Activated CD4-positive, alpha-beta T cell treated with anti-CD3 and anti-CD28 coated beads for 36 hours (primary cell): ENCODE data around the gene KIF7. TPM values are rescaled to one million over a fixed set of nuclear protein-coding genes. Genes with fewer than 3 reads are reported as not detected.

Source experiments
- ATAC-seq: fragments of 200-7000 bp; cut with Tn5 transposase; one replicate; pipeline ENCODE4 v1.10.0; 2021; ENCODE audit warnings: mild to moderate bottlenecking, moderate library complexity
- CTCF ChIA-PET: fragments of 350-600 bp; sonication (Branson Sonifier 250); formaldehyde crosslinking; loops from one replicate; lab custom pipeline; 2021; ENCODE audit warnings: antibody characterized with exemption; lab: Charles Lee
- POLR2A ChIA-PET: fragments of 350-600 bp; sonication (Branson Sonifier 250); formaldehyde crosslinking; loops from one replicate; lab custom pipeline; 2021; ENCODE audit warnings: antibody characterized with exemption, inconsistent platforms; lab: Charles Lee
- DNase-seq: peaks from one replicate; pipeline ENCODE4 v3.0.0-alpha.2; 2020
- H3K27ac Mint-ChIP-seq: one replicate; pipeline ENCODE4 v1.8.0; 2021; ENCODE audit warnings: mixed read lengths
- H3K27me3 Mint-ChIP-seq: one replicate; pipeline ENCODE4 v1.8.0; 2021; ENCODE audit warnings: mixed read lengths
- H3K36me3 Mint-ChIP-seq: one replicate; pipeline ENCODE4 v1.8.0; 2021; ENCODE audit warnings: low read depth, mixed read lengths
- H3K4me1 Mint-ChIP-seq: one replicate; pipeline ENCODE4 v1.8.0; 2021; ENCODE audit warnings: mixed read lengths
- H3K4me3 Mint-ChIP-seq: one replicate; pipeline ENCODE4 v1.8.0; 2021; ENCODE audit warnings: mild to moderate bottlenecking, moderate library complexity, mixed read lengths
- H3K9me3 Mint-ChIP-seq: one replicate; pipeline ENCODE4 v1.8.0; 2021; ENCODE audit warnings: low read depth, mixed read lengths
- intact Hi-C, 2 experiments: fragments of 100-400 bp; cut with DNase I in 1 of 2; cut with micrococcal nuclease in 1 of 2; formaldehyde crosslinking; loops; one replicate each; pipeline versions ENCODE4 v1.14.2 to v1.15.1; 2022 to 2024; cut with DNase I, micrococcal nuclease
- total RNA-seq, 2 experiments: library from RNA; stranded (reverse); gene quantifications; one replicate each; pipeline ENCODE4 v1.2.3, GENCODE V29; 2021

KIF7 gene
- total RNA-seq, 2 experiments from 2014 or later, result 2.1 to 2.3 TPM

GRCh38 chr15:89668171-89668570 lies 12.9 kb upstream of the KIF7 start:
- Mint-ChIP-seq H3K27ac (no peak overlapping the region), H3K9me3 (no peaks in the 10 kb centered on the region), H3K4me3 (no peak overlapping the region), H3K27me3 (peaks cover 9% of the 10 kb centered on the region), H3K36me3 (no peaks in the 10 kb centered on the region), H3K4me1 (peaks cover 1% of the 10 kb centered on the region)
- ATAC-seq, result no peak
- ChIA-PET POLR2A (no interaction called here), CTCF (interaction anchor here (0.9 kb wide), 2 partner anchors 22 to 309 kb away, joined by 3 to 4 read pairs; no protein-coding TSS in a partner anchor)
- no peak for DNase-seq
- intact Hi-C loops, result no loop called here

DNA sequence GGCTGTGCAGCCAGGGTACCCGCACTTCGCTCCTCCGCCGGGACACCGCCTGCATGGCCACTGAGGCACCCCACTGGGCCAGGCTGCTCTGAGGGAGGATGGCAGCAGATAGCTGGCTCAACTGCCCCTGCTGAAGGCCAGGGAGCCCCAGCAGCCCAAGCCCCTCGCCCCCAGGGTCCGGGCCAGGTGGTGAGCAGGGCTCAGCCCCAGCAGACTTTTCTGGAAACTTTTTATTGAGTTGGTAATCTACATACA lies 12.4 kb upstream of the KIF7 start:
- Mint-ChIP-seq H3K4me3 (no peak overlapping the region), H3K4me1 (peaks cover 1% of the 10 kb centered on the region), H3K36me3 (no peaks in the 10 kb centered on the region), H3K27me3 (peaks cover 9% of the 10 kb centered on the region), H3K27ac (no peak overlapping the region), H3K9me3 (no peaks in the 10 kb centered on the region)
- ATAC-seq (no peak), DNase-seq (no peak)
- intact Hi-C loops, result no loop called here
- ChIA-PET CTCF (interaction anchor here (0.7 to 0.9 kb wide), 3 partner anchors 22 to 309 kb away, joined by 3 to 4 read pairs (median 3); no protein-coding TSS in a partner anchor), POLR2A (no interaction called here)

GRCh38 chr15:89666858-89667705 lies 11.8 kb upstream of the KIF7 start:
- peaks cover 1% of the 10 kb centered on the region for H3K4me1 Mint-ChIP-seq
- CTCF ChIA-PET, result interaction anchor here (0.7 kb wide), 1 partner anchor 33 kb away, joined by 3 read pairs; no protein-coding TSS in a partner anchor
- peaks cover 14% of the 10 kb centered on the region for H3K27me3 Mint-ChIP-seq
- ATAC-seq, result no peak
- H3K4me3 Mint-ChIP-seq, result no peak overlapping the region
- no peaks in the 10 kb centered on the region for H3K36me3 Mint-ChIP-seq
- H3K9me3 Mint-ChIP-seq, result no peaks in the 10 kb centered on the region
- no peak for DNase-seq
- no peak overlapping the region for H3K27ac Mint-ChIP-seq
- POLR2A ChIA-PET, result no interaction called here
- intact Hi-C loops, result no loop called here

GRCh38 chr15:89666184-89666857 lies 11.1 kb upstream of the KIF7 start:
- H3K27me3 Mint-ChIP-seq, result peaks cover 14% of the 10 kb centered on the region
- no peak overlapping the region for H3K27ac Mint-ChIP-seq
- CTCF ChIA-PET, result interaction anchor here (1.3 kb wide), 1 partner anchor 10 kb away, joined by 3 read pairs; no protein-coding TSS in a partner anchor

GRCh38 chr15:89665449-89666181 lies 10.3 kb upstream of the KIF7 start:
- Mint-ChIP-seq H3K4me3 (no peak overlapping the region), H3K27ac (no peak overlapping the region), H3K36me3 (no peaks in the 10 kb centered on the region), H3K9me3 (no peaks in the 10 kb centered on the region), H3K27me3 (peaks cover 17% of the 10 kb centered on the region), H3K4me1 (peaks cover 1% of the 10 kb centered on the region)
- POLR2A ChIA-PET, result no interaction called here
- CTCF ChIA-PET, result interaction anchor here (0.8 to 1.3 kb wide), 2 partner anchors 9 to 18 kb away, joined by 3 to 4 read pairs; no protein-coding TSS in a partner anchor
- peak; percentile 70 for ATAC-seq
- intact Hi-C loops, result no loop called here
- DNase-seq, result peak; percentile 36

More at GRCh38 chr15:89666184-89666857, 11.1 kb upstream of the KIF7 start:
- POLR2A ChIA-PET, result no interaction called here
- Mint-ChIP-seq H3K36me3 (no peaks in the 10 kb centered on the region), H3K9me3 (no peaks in the 10 kb centered on the region), H3K4me1 (peaks cover 1% of the 10 kb centered on the region), H3K4me3 (no peak overlapping the region)
- DNase-seq (no peak), ATAC-seq (no peak)
- intact Hi-C loops, result no loop called here

DNA sequence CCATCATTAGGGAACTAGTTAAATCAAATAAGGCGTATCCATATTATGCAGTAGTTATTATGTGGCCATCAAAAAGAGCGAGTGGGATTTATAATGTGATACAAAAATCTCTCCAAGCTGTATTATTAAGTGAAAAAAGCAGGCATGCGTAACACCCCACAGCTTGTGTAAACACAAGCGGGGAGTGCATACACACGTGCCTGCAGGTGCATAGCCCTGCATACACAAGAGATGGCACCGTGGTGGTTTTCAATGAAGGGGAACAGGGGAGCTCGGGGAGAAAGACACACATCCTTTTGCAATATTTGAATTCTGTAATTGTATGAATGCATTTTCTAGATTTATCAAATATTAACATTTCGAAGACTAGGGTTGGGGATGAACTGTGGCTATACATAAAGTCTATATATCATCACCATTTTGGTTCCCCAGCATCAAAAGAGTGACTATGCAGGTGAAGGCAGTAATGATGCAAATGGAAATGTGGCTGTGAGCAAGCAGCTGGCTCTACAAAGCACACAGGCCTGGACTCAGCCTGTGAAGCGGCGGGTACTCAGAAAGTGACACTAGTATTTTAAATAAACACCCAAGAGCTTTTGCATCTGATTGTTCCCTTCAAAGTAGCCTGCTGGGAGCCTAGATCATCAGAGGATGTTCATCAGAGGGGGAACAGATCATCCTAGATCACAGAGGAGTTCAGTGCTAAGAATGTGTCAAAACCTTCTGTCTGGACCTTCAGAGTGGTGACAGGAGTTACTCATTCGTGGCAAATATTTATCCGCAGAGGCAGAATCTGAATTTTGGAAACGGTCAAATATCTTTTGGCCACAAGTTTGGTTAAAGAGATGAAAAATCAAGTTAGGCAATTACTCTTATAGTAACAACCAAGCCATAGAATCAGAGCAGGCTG lies 9.4 kb upstream of the KIF7 start:
- Mint-ChIP-seq H3K36me3 (no peaks in the 10 kb centered on the region), H3K27ac (no peak overlapping the region), H3K4me1 (peaks cover 1% of the 10 kb centered on the region), H3K9me3 (no peaks in the 10 kb centered on the region), H3K4me3 (peak overlapping the region; percentile 42), H3K27me3 (peaks cover 21% of the 10 kb centered on the region)
- intact Hi-C loops, result no loop called here
- ChIA-PET CTCF (interaction anchor here (0.8 to 1.3 kb wide), 2 partner anchors 8 to 17 kb away, joined by 3 to 4 read pairs; no protein-coding TSS in a partner anchor), POLR2A (no interaction called here)
- DNase-seq (no peak), ATAC-seq (no peak)

- DNase-seq, result no peak
- H3K27ac Mint-ChIP-seq, result no peak overlapping the region
- peaks cover 29% of the 10 kb centered on the region for H3K27me3 Mint-ChIP-seq
- POLR2A ChIA-PET, result no interaction called here
- peaks cover 1% of the 10 kb centered on the region for H3K4me1 Mint-ChIP-seq
- H3K36me3 Mint-ChIP-seq, result peaks cover 2% of the 10 kb centered on the region
- intact Hi-C loops, result no loop called here
- CTCF ChIA-PET, result interaction anchor here (1.0 to 1.2 kb wide), 3 partner anchors 8 to 171 kb away, joined by 3 to 4 read pairs (median 3); no protein-coding TSS in a partner anchor
- no peak overlapping the region for H3K4me3 Mint-ChIP-seq
- no peaks in the 10 kb centered on the region for H3K9me3 Mint-ChIP-seq
- no peak for ATAC-seq
Observed at GRCh38 chr15:89662893-89663626, 7.8 kb upstream of the KIF7 start.

DNA sequence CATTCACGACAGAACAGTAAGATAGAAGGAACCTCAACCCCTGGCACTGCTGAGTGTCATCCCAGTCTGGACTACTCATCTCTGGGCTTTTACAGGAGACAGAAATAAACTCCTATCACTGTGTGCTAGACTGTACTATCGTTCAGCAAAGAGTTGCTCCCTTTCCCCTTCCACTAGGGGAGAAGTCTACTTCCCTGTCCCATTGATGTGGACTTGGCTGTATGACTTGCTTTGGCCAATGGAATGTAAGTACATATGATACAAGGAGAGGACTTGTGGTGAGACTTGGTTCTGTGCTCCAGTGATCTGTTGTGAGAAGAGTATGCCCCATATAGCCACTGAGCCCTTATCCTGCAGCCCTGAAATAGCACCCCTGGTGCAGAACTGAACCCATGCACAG lies 5.3 kb upstream of the KIF7 start:
- POLR2A ChIA-PET, result interaction anchor here (0.6 kb wide), 1 partner anchor 155 kb away, joined by 4 read pairs; no protein-coding TSS in a partner anchor

GRCh38 chr15:89659295-89659694 lies 4.0 kb upstream of the KIF7 start:
- peaks cover 32% of the 10 kb centered on the region for H3K27me3 Mint-ChIP-seq
- H3K36me3 Mint-ChIP-seq, result peaks cover 2% of the 10 kb centered on the region
- ChIA-PET CTCF (no interaction called here), POLR2A (no interaction called here)
- no peaks in the 10 kb centered on the region for H3K9me3 Mint-ChIP-seq
- no peak overlapping the region for H3K27ac Mint-ChIP-seq
- intact Hi-C loops, result no loop called here
- no peak overlapping the region for H3K4me3 Mint-ChIP-seq
- ATAC-seq, result no peak
- peaks cover 10% of the 10 kb centered on the region for H3K4me1 Mint-ChIP-seq
- no peak for DNase-seq

More for the DNA sequence above, 5.3 kb upstream of the KIF7 start:
- intact Hi-C loops, result no loop called here
- H3K4me1 Mint-ChIP-seq, result peaks cover 5% of the 10 kb centered on the region
- H3K4me3 Mint-ChIP-seq, result no peak overlapping the region
- H3K27ac Mint-ChIP-seq, result no peak overlapping the region
- no peaks in the 10 kb centered on the region for H3K9me3 Mint-ChIP-seq
- peaks cover 33% of the 10 kb centered on the region for H3K27me3 Mint-ChIP-seq
- peaks cover 2% of the 10 kb centered on the region for H3K36me3 Mint-ChIP-seq
- ATAC-seq, result no peak
- no peak for DNase-seq
- CTCF ChIA-PET, result no interaction called here

DNA sequence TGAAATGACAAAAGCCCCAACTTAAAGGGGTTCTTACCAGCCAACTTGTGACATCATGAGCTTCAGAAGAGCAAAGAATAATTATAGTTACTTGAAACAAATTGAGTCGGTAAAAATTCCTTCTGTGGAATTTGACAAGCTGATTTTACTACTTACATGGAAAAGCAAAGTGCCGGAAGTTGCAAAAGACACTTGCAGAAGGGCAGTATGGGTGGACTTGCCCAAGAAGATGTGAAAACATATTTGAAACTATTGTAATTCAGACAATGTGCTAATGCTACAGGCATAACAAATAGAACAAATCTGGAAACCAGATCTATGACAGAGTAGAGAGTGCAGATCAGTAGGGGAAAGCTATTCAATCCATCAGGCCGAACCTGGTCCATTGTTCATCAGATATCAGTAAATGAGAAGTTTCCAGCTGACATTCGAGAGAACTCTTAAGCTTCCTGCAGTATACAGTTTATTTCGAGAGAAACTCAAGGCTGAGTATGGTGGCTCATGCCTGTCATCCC lies 2.5 kb upstream of the KIF7 start:
- POLR2A ChIA-PET, result interaction anchor here (0.7 kb wide), 1 partner anchor 643 kb away, joined by 12 read pairs; no protein-coding TSS in a partner anchor
- peaks cover 37% of the 10 kb centered on the region for H3K27me3 Mint-ChIP-seq
- H3K36me3 Mint-ChIP-seq, result peaks cover 2% of the 10 kb centered on the region
- peaks cover 11% of the 10 kb centered on the region for H3K4me1 Mint-ChIP-seq
- CTCF ChIA-PET, result interaction anchor here (1.2 to 2.5 kb wide), 2 partner anchors 15 to 90 kb away, joined by 3 to 7 read pairs; no protein-coding TSS in a partner anchor
- H3K27ac Mint-ChIP-seq, result no peak overlapping the region
- H3K9me3 Mint-ChIP-seq, result no peaks in the 10 kb centered on the region
- ATAC-seq (no peak), DNase-seq (no peak)
- no peak overlapping the region for H3K4me3 Mint-ChIP-seq
- intact Hi-C loops, result no loop called here
